CD4-positive, alpha-beta memory T cell (primary cell): ENCODE data around the gene APOB. TPM values are rescaled to one million over a fixed set of nuclear protein-coding genes. Genes with fewer than 3 reads are reported as not detected.

Experiments used
- CTCF ChIA-PET: fragments of 350-600 bp; sonication (Branson Sonifier 250); formaldehyde crosslinking; loops from one replicate; lab custom pipeline; 2021; ENCODE audit warnings: inconsistent platforms; ENCODE audit not compliant: partially characterized antibody; lab: Charles Lee
- POLR2A ChIA-PET: fragments of 350-600 bp; sonication (Branson Sonifier 250); formaldehyde crosslinking; loops from one replicate; lab custom pipeline; 2021; ENCODE audit not compliant: partially characterized antibody; lab: Charles Lee
- DNase-seq, 5 donors: peaks; one replicate each; pipeline versions ENCODE4 v3.0.0 to v3.0.0-alpha.2; 2020 to 2022; ENCODE audit warnings: mixed read lengths in 1 of 5
- H3K27ac ChIP-seq: one replicate; pipeline ENCODE4 v1.7.0; 2013; ENCODE audit warnings: low read depth, low read length
- H3K27me3 ChIP-seq: 2 replicates; pipeline ENCODE4 v1.7.0; 2013; ENCODE audit warnings: mild to moderate bottlenecking, low read length, moderate library complexity; ENCODE audit not compliant: insufficient read depth
- H3K36me3 ChIP-seq: 2 replicates; pipeline ENCODE4 v1.7.0; 2013; ENCODE audit warnings: mild to moderate bottlenecking, low read length, moderate library complexity; ENCODE audit not compliant: insufficient read depth
- H3K4me1 ChIP-seq: 2 replicates; pipeline ENCODE4 v1.7.0; 2013; ENCODE audit warnings: mild to moderate bottlenecking, low read length, moderate library complexity; ENCODE audit not compliant: insufficient read depth
- H3K4me3 ChIP-seq, 2 donors: one replicate each; pipeline ENCODE4 v1.7.0; 2013; ENCODE audit warnings: low read length in 2 of 2, mild to moderate bottlenecking in 1 of 2
- H3K9me3 ChIP-seq, 2 donors: one replicate each; pipeline ENCODE4 v1.7.0; 2013; ENCODE audit warnings: low read length in 2 of 2, control low read depth in 1 of 2; ENCODE audit not compliant: control insufficient read depth in 1 of 2
- H3K27ac Mint-ChIP-seq, 7 donors: one replicate each; pipeline ENCODE4 v1.8.0; 2020 to 2021; ENCODE audit warnings: mixed read lengths in 7 of 7, mild to moderate bottlenecking in 6 of 7, inconsistent platforms in 3 of 7, moderate library complexity in 3 of 7
- H3K27me3 Mint-ChIP-seq, 2 donors: one replicate each; pipeline ENCODE4 v1.8.0; 2020 to 2021; ENCODE audit warnings: mixed read lengths in 2 of 2
- H3K36me3 Mint-ChIP-seq, 2 donors: one replicate each; pipeline ENCODE4 v1.8.0; 2020 to 2021; ENCODE audit warnings: mixed read lengths in 2 of 2, inconsistent platforms in 1 of 2, mild to moderate bottlenecking in 1 of 2
- H3K4me1 Mint-ChIP-seq, 4 donors: one replicate each; pipeline ENCODE4 v1.8.0; 2020 to 2021; ENCODE audit warnings: mixed read lengths in 4 of 4, mild to moderate bottlenecking in 1 of 4
- H3K4me3 Mint-ChIP-seq, 8 donors: one replicate each; pipeline ENCODE4 v1.8.0; 2020 to 2021; ENCODE audit warnings: mixed read lengths in 8 of 8, mild to moderate bottlenecking in 7 of 8, moderate library complexity in 6 of 8, inconsistent platforms in 3 of 8
- H3K9me3 Mint-ChIP-seq, 8 donors: one replicate each; pipeline ENCODE4 v1.8.0; 2020 to 2021; ENCODE audit warnings: mixed read lengths in 8 of 8, mild to moderate bottlenecking in 5 of 8, inconsistent platforms in 3 of 8, moderate library complexity in 1 of 8
- intact Hi-C: fragments of 100-400 bp; cut with micrococcal nuclease; formaldehyde crosslinking; loops from one replicate; pipeline ENCODE4 v1.15.1; 2023
- polyA plus RNA-seq, 2 donors: library from polyadenylated mRNA; unstranded; fragments of 300-500 nt; fragmentation: Illumina TruSeq; gene quantifications; one replicate each; pipeline ENCODE4 v1.2.3, GENCODE V29; 2021
- total RNA-seq, 2 experiments: library from RNA; stranded (reverse); gene quantifications; one replicate each; pipeline ENCODE4 v1.2.3, GENCODE V29; 2021

APOB gene
- total and polyA plus RNA-seq, 4 experiments from 2014 or later: not detected

DNA sequence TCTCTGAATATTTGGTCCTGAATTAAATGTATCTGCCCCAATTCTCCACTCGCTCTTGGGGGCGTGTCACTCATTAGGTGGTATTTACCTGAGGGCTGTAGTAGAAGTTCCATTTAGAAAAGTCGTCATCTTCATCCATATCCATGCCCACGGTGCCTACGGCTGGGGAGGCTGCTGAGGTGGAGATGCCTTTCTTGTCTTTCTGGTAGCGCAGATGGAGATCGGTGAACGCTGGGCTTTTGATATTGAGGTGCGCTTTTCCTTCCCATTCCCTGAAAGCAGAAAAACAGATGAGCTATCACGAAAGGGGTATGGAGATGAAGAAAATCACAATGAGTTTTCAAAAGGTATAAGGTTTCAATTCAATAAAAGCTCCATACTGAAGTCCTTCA, 39.7 kb downstream of the APOB start:
- Histone ChIP-seq H3K4me3 (no peak overlapping the region), H3K4me1 (no peaks in the 10 kb centered on the region), H3K9me3 (no peaks in the 10 kb centered on the region), H3K27me3 (no peaks in the 10 kb centered on the region), H3K27ac (no peak overlapping the region), H3K36me3 (no peaks in the 10 kb centered on the region)
- no peaks in the 10 kb centered on the region for H3K36me3 Mint-ChIP-seq
- POLR2A ChIA-PET: no interaction called here
- no peak overlapping the region for H3K27ac Mint-ChIP-seq
- no peaks in the 10 kb centered on the region for H3K4me1 Mint-ChIP-seq
- no peak for DNase-seq
- no peak overlapping the region for H3K4me3 Mint-ChIP-seq
- intact Hi-C loops: no loop called here
- CTCF ChIA-PET: no interaction called here
- no peaks in the 10 kb centered on the region for H3K9me3 Mint-ChIP-seq
- H3K27me3 Mint-ChIP-seq: peaks cover 1 to 4% of the 10 kb centered on the region in 2 donors

DNA sequence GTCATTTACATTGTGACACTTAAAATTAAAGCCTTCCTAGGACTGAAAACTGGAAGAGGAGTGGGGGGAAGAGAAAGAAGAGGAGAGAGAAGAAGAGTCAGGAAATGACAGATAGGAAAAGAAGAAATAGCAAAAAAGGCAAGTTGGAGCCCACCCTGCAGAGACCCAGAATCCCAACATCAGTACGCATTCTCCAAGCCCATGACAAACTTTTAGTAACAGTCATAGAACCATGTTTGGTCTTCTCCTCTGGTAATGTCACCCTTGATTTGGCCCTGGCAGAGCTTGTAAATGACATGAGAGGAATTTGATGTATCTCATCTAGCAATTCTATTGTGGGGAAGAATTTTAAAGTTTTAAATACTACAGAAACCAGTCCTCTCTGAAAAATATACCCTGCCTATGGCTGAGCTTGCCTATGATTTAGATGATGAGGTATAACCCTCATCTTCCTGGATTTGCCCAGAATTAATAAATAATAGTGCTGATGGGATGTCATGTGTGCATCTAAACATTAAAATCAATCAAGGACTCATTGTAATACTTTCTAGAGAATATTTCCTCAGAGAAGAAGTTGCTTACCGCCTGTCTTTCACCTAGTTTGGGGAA, 40.2 kb downstream of the APOB start:
- CTCF ChIA-PET: no interaction called here
- no peaks in the 10 kb centered on the region for H3K9me3 ChIP-seq
- Mint-ChIP-seq H3K4me3 (no peak overlapping the region), H3K27me3 (peaks cover under 1 to 4% of the 10 kb centered on the region in 2 donors), H3K36me3 (no peaks in the 10 kb centered on the region), H3K9me3 (no peaks in the 10 kb centered on the region), H3K4me1 (no peaks in the 10 kb centered on the region), H3K27ac (no peak overlapping the region)
- no peaks in the 10 kb centered on the region for H3K4me1 ChIP-seq
- H3K36me3 ChIP-seq: no peaks in the 10 kb centered on the region
- H3K4me3 ChIP-seq: no peak overlapping the region
- no peak for DNase-seq
- no peaks in the 10 kb centered on the region for H3K27me3 ChIP-seq
- POLR2A ChIA-PET: no interaction called here
- H3K27ac ChIP-seq: no peak overlapping the region
- intact Hi-C loops: no loop called here

DNA sequence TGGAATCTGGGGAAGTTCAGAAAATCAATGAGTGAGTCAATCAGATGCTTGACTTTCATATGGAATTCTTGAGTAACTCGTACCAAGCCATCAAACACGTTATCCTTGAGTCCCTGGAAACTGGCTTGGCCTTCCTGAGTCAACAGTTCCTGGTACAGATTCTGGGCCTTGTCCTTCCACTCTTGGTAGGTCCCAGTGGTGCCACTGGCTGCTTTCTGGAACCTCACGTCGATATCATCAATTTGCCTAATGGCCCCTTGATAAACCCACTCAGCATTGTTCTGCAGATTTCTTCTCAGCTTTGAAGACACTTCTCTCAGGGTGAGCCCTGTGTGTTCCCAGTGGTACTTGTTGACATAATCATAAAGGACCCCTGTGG, 41.1 kb downstream of the APOB start:
- Histone ChIP-seq H3K27ac (no peak overlapping the region), H3K9me3 (no peaks in the 10 kb centered on the region), H3K36me3 (no peaks in the 10 kb centered on the region), H3K27me3 (no peaks in the 10 kb centered on the region), H3K4me1 (no peaks in the 10 kb centered on the region), H3K4me3 (no peak overlapping the region)
- DNase-seq: no peak
- Mint-ChIP-seq H3K27me3 (peaks cover 0 to 3% of the 10 kb centered on the region in 2 donors), H3K4me1 (no peaks in the 10 kb centered on the region), H3K27ac (no peak overlapping the region), H3K4me3 (no peak overlapping the region), H3K9me3 (no peaks in the 10 kb centered on the region), H3K36me3 (no peaks in the 10 kb centered on the region)
- intact Hi-C loops: no loop called here
- POLR2A ChIA-PET: no interaction called here
- CTCF ChIA-PET: no interaction called here

DNA sequence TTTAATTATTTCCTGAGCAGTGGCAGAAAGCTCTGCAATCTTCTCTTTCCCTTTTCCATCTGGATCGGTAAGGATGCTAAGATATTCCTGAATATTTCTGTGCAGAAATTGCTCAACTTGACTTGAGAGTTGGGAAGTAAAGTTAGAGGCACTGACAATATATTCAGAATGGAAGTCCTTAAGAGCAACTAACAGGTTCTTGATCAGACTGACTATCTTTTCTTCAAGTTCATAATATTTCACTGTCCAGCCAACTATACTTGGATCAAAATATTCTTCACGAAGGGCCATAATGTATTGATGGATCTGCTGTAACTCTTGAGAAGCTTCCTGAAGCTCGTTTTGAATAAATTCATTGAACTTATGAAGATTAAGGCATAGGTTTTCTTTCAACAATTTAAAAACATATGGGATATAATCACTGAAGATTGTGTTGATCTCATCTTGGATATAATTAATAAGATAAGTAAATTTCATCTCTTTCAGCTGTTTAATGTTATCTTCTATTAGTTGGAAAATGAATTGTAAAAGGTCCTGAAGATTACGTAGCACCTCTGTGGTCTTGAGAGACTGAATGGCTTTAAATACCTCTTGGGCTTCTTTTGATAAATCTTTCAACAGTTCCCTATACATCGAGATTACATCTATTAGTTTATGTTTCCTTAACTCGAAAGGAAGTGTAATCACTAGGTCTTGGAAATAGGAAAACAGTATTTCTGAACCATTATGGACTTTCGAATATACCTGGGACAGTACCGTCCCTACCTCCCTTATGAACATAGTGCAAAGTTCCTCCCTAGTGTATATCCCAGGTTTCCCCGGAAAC, 41.7 kb downstream of the APOB start:
- intact Hi-C loops: no loop called here
- H3K4me3 Mint-ChIP-seq: no peak overlapping the region
- H3K36me3 Mint-ChIP-seq: no peaks in the 10 kb centered on the region
- POLR2A ChIA-PET: no interaction called here
- no peak overlapping the region for H3K4me3 ChIP-seq
- H3K36me3 ChIP-seq: no peaks in the 10 kb centered on the region
- H3K9me3 Mint-ChIP-seq: no peaks in the 10 kb centered on the region
- no peak for DNase-seq
- CTCF ChIA-PET: no interaction called here
- no peaks in the 10 kb centered on the region for H3K27me3 ChIP-seq
- no peaks in the 10 kb centered on the region for H3K9me3 ChIP-seq
- H3K4me1 ChIP-seq: no peaks in the 10 kb centered on the region
- no peaks in the 10 kb centered on the region for H3K4me1 Mint-ChIP-seq
- H3K27me3 Mint-ChIP-seq: peaks cover 0 to 3% of the 10 kb centered on the region in 2 donors
- no peak overlapping the region for H3K27ac ChIP-seq
- no peak overlapping the region for H3K27ac Mint-ChIP-seq

DNA sequence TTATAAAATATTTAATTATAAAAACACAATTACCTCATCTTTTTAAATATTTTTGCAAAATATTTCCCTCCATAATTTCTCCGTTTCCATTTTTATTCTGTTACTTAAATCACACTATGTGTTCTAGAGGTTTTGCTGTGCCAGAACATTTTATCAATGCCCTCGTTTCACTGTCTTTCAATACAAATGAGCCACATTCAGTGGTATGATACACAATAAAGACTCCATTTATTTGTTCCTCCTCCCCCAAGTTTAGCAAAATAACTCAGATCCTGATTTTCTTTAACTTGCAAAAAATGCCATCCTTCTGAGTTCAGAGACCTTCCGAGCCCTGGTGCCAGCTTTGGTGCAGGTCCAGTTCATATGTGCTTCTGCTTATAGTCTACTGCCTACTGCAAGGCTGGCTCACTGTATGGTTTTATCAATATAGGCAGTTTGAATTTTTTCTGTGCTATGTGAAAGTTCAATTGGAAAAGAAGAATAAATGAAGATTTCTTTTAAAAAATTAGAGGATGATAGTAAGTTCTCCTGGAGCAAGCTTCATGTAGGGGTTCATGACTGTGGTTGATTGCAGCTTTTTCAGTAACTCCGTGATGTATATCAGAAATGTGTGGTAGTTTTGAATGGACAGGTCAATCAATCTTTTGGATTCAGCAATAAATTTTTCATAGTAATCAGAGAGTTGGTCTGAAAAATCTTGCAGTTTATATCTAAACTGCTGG, 42.5 kb downstream of the APOB start:
- intact Hi-C loops: no loop called here
- Mint-ChIP-seq H3K27me3 (peaks cover 0 to 3% of the 10 kb centered on the region in 2 donors), H3K4me3 (no peak overlapping the region), H3K36me3 (no peaks in the 10 kb centered on the region), H3K9me3 (no peaks in the 10 kb centered on the region), H3K27ac (no peak overlapping the region), H3K4me1 (no peaks in the 10 kb centered on the region)
- no peak overlapping the region for H3K4me3 ChIP-seq
- no peaks in the 10 kb centered on the region for H3K36me3 ChIP-seq
- H3K27me3 ChIP-seq: no peaks in the 10 kb centered on the region
- no peak for DNase-seq
- no peaks in the 10 kb centered on the region for H3K9me3 ChIP-seq
- no peak overlapping the region for H3K27ac ChIP-seq
- ChIA-PET POLR2A (no interaction called here), CTCF (no interaction called here)
- no peaks in the 10 kb centered on the region for H3K4me1 ChIP-seq

DNA sequence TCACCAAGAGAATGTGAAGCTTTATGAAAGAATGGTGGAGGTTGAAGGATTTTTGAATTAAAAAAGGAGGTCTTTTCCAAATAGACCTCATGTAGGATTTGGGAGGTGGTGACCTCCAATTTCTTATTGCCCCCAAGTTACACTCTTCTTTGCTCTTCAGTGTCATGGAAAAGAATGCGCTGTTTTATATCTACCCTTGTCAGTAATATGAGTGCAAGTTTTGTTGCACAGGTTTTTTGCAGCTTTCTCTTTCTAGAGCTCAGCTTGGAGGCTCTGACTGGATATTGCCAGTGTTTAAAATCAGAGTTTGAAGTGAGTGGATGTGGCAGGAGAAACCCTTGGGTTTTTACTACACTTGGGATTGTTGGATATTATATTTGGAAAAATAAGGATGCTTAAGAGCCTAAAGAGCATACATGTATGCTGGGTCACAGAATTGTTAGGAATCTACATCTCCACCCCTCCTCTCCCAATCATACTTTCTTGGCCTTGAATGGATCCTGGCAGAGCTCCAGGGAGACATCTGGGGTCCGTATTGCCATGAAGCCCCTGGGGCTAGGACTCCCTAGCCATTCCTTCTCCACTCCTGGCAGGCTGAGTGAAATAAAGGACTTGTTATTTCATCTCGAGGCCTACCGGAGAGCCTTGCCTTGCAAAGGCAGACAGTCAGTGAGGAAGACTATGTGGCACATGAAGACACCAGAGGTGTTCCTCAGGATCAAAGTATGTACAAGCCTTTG, 43.8 kb downstream of the APOB start:
- Histone ChIP-seq H3K4me1 (no peaks in the 10 kb centered on the region), H3K27me3 (no peaks in the 10 kb centered on the region), H3K9me3 (no peaks in the 10 kb centered on the region), H3K27ac (no peak overlapping the region), H3K4me3 (no peak overlapping the region), H3K36me3 (no peaks in the 10 kb centered on the region)
- H3K36me3 Mint-ChIP-seq: no peaks in the 10 kb centered on the region
- H3K27ac Mint-ChIP-seq: no peak overlapping the region
- ChIA-PET CTCF (no interaction called here), POLR2A (no interaction called here)
- DNase-seq: no peak
- H3K4me3 Mint-ChIP-seq: no peak overlapping the region
- intact Hi-C loops: no loop called here
- H3K27me3 Mint-ChIP-seq: peaks cover 0 to 7% of the 10 kb centered on the region in 2 donors
- H3K9me3 Mint-ChIP-seq: no peaks in the 10 kb centered on the region
- no peaks in the 10 kb centered on the region for H3K4me1 Mint-ChIP-seq
